T-helper 17 cell (primary cell): ENCODE measurements around the gene DNER. TPM values are rescaled to one million over a fixed set of nuclear protein-coding genes. Genes with fewer than 3 reads are reported as not detected.
"Not testable (repeated sequence)": the region's sequence is repeated elsewhere in the genome, so short reads cannot be mapped to it uniquely, and the experiment has no call there.

Experiments used
- ATAC-seq: fragments of 150-1000 bp; cut with Tn5 transposase; 2 replicates; pipeline ENCODE4 v1.10.0; 2021; ENCODE audit warnings: mild to moderate bottlenecking, moderate library complexity
- DNase-seq, 3 donors: peaks; one replicate each; pipeline versions ENCODE4 v3.0.0 to v3.0.0-alpha.2; 2020 to 2021
- H3K9me3 ChIP-seq: one replicate; pipeline ENCODE4 v1.7.0; 2013; ENCODE audit warnings: low read length, mild to moderate bottlenecking; ENCODE audit not compliant: control insufficient read depth, poor library complexity, severe bottlenecking
- H3K27ac Mint-ChIP-seq: one replicate; pipeline ENCODE4 v1.8.0; 2022; ENCODE audit warnings: mild to moderate bottlenecking, moderate library complexity, mixed read lengths
- H3K27me3 Mint-ChIP-seq: one replicate; pipeline ENCODE4 v1.8.0; 2022; ENCODE audit warnings: mixed read lengths
- H3K36me3 Mint-ChIP-seq: one replicate; pipeline ENCODE4 v1.8.0; 2022; ENCODE audit warnings: low read depth, mixed read lengths
- H3K4me1 Mint-ChIP-seq: one replicate; pipeline ENCODE4 v1.8.0; 2022; ENCODE audit warnings: mild to moderate bottlenecking, mixed read lengths
- H3K4me3 Mint-ChIP-seq: one replicate; pipeline ENCODE4 v1.8.0; 2022; ENCODE audit warnings: mild to moderate bottlenecking, moderate library complexity, mixed read lengths
- total RNA-seq, 4 donors: library from RNA in 2 of 4; stranded (reverse) in 2 of 4; gene quantifications; one replicate each; pipeline ENCODE4 v1.2.3 and lab custom pipeline; 2022 to 2026

DNER gene
- total RNA-seq, 2 donors from 2014 or later, result 0.22 TPM; not detected in 1

GRCh38 chr2:229539628-229540027 is 174.7 kb downstream of the DNER start:
- DNase-seq (no peak), ATAC-seq (no peak)
- Mint-ChIP-seq H3K4me3 (no peak overlapping the region), H3K36me3 (no peaks in the 10 kb centered on the region), H3K27ac (no peak overlapping the region), H3K27me3 (peaks cover 14% of the 10 kb centered on the region), H3K4me1 (peaks cover 3% of the 10 kb centered on the region)
- H3K9me3 ChIP-seq, result no peaks in the 10 kb centered on the region

GRCh38 chr2:229531594-229531993 is 182.8 kb downstream of the DNER start:
- Mint-ChIP-seq H3K27ac (no peak overlapping the region), H3K4me3 (no peak overlapping the region), H3K36me3 (no peaks in the 10 kb centered on the region), H3K27me3 (peaks cover 5% of the 10 kb centered on the region), H3K4me1 (no peaks in the 10 kb centered on the region)
- H3K9me3 ChIP-seq, result no peaks in the 10 kb centered on the region
- ATAC-seq, result no peak
- DNase-seq, result no peak

- H3K4me1 Mint-ChIP-seq, result no peaks in the 10 kb centered on the region
- no peaks in the 10 kb centered on the region for H3K9me3 ChIP-seq
- H3K27me3 Mint-ChIP-seq, result peaks cover under 1% of the 10 kb centered on the region
- H3K27ac Mint-ChIP-seq, result no peak overlapping the region
- DNase-seq (no peak), ATAC-seq (no peak)
- no peak overlapping the region for H3K4me3 Mint-ChIP-seq
- no peaks in the 10 kb centered on the region for H3K36me3 Mint-ChIP-seq
These were observed 183.9 kb downstream of the DNER start for GRCh38 chr2:229530434-229530833.

GRCh38 chr2:229528846-229529245 is 185.5 kb downstream of the DNER start:
- Mint-ChIP-seq H3K27ac (no peak overlapping the region), H3K4me3 (no peak overlapping the region), H3K27me3 (peaks cover 6% of the 10 kb centered on the region), H3K4me1 (no peaks in the 10 kb centered on the region), H3K36me3 (no peaks in the 10 kb centered on the region)
- ATAC-seq (no peak), DNase-seq (no peak)
- no peaks in the 10 kb centered on the region for H3K9me3 ChIP-seq

- Mint-ChIP-seq H3K36me3 (no peaks in the 10 kb centered on the region), H3K27me3 (peaks cover 6% of the 10 kb centered on the region), H3K4me3 (no peak overlapping the region), H3K27ac (no peak overlapping the region), H3K4me1 (no peaks in the 10 kb centered on the region)
- ATAC-seq (no peak), DNase-seq (no peak)
- no peaks in the 10 kb centered on the region for H3K9me3 ChIP-seq
These were observed 187.4 kb downstream of the DNER start for GRCh38 chr2:229526951-229527350.

- H3K4me1 Mint-ChIP-seq, result no peaks in the 10 kb centered on the region
- H3K9me3 ChIP-seq, result no peaks in the 10 kb centered on the region
- ATAC-seq (no peak), DNase-seq (no peak)
- no peak overlapping the region for H3K27ac Mint-ChIP-seq
- H3K36me3 Mint-ChIP-seq, result no peaks in the 10 kb centered on the region
- H3K27me3 Mint-ChIP-seq, result peaks cover 20% of the 10 kb centered on the region
- no peak overlapping the region for H3K4me3 Mint-ChIP-seq
These were observed 189.6 kb downstream of the DNER start for GRCh38 chr2:229524799-229525198.

GRCh38 chr2:229523663-229524062 is 190.7 kb downstream of the DNER start:
- peaks cover 24% of the 10 kb centered on the region for H3K27me3 Mint-ChIP-seq
- H3K27ac Mint-ChIP-seq, result no peak overlapping the region
- no peaks in the 10 kb centered on the region for H3K36me3 Mint-ChIP-seq
- ATAC-seq (no peak), DNase-seq (no peak)
- no peak overlapping the region for H3K4me3 Mint-ChIP-seq
- no peaks in the 10 kb centered on the region for H3K9me3 ChIP-seq
- no peaks in the 10 kb centered on the region for H3K4me1 Mint-ChIP-seq

- Mint-ChIP-seq H3K4me1 (no peaks in the 10 kb centered on the region), H3K27ac (no peak overlapping the region), H3K4me3 (no peak overlapping the region), H3K36me3 (no peaks in the 10 kb centered on the region), H3K27me3 (peaks cover 30% of the 10 kb centered on the region)
- ATAC-seq (no peak), DNase-seq (no peak)
- H3K9me3 ChIP-seq, result no peaks in the 10 kb centered on the region
These were observed 192.8 kb downstream of the DNER start for GRCh38 chr2:229521576-229521975.

GRCh38 chr2:229520691-229521096 is 193.7 kb downstream of the DNER start:
- no peak overlapping the region for H3K4me3 Mint-ChIP-seq
- no peak for ATAC-seq

GRCh38 chr2:229519655-229520430 is 194.5 kb downstream of the DNER start:
- no peak for ATAC-seq
- no peaks in the 10 kb centered on the region for H3K36me3 Mint-ChIP-seq
- no peak for DNase-seq
- no peak overlapping the region for H3K4me3 Mint-ChIP-seq
- peaks cover 26% of the 10 kb centered on the region for H3K27me3 Mint-ChIP-seq
- H3K9me3 ChIP-seq, result no peaks in the 10 kb centered on the region
- no peak overlapping the region for H3K27ac Mint-ChIP-seq
- no peaks in the 10 kb centered on the region for H3K4me1 Mint-ChIP-seq

More at GRCh38 chr2:229520691-229521096, 193.7 kb downstream of the DNER start:
- peaks cover 30% of the 10 kb centered on the region for H3K27me3 Mint-ChIP-seq
- H3K36me3 Mint-ChIP-seq, result no peaks in the 10 kb centered on the region
- H3K4me1 Mint-ChIP-seq, result no peaks in the 10 kb centered on the region
- H3K27ac Mint-ChIP-seq, result no peak overlapping the region
- no peak for DNase-seq
- H3K9me3 ChIP-seq, result no peaks in the 10 kb centered on the region

- DNase-seq (no peak), ATAC-seq (no peak)
- no peak overlapping the region for H3K27ac Mint-ChIP-seq
- no peaks in the 10 kb centered on the region for H3K36me3 Mint-ChIP-seq
- no peak overlapping the region for H3K4me3 Mint-ChIP-seq
- H3K27me3 Mint-ChIP-seq, result peaks cover 6% of the 10 kb centered on the region
- no peaks in the 10 kb centered on the region for H3K4me1 Mint-ChIP-seq
- H3K9me3 ChIP-seq, result no peaks in the 10 kb centered on the region
These were observed 200.0 kb downstream of the DNER start for GRCh38 chr2:229514273-229514895.

- Mint-ChIP-seq H3K36me3 (no peaks in the 10 kb centered on the region), H3K27me3 (no peaks in the 10 kb centered on the region), H3K4me1 (no peaks in the 10 kb centered on the region), H3K27ac (no peak overlapping the region), H3K4me3 (no peak overlapping the region)
- H3K9me3 ChIP-seq, result no peaks in the 10 kb centered on the region
- ATAC-seq (no peak), DNase-seq (no peak)
These were observed 202.8 kb downstream of the DNER start for GRCh38 chr2:229511524-229511923.

GRCh38 chr2:229506699-229507098 is 207.7 kb downstream of the DNER start:
- not testable (repeated sequence) for H3K27me3 Mint-ChIP-seq, H3K9me3 ChIP-seq, H3K36me3 Mint-ChIP-seq, H3K4me1 Mint-ChIP-seq, H3K27ac Mint-ChIP-seq, ATAC-seq, DNase-seq, H3K4me3 Mint-ChIP-seq
